Measurements from ENCODE around the gene FBRS. TPM values are rescaled to one million over a fixed set of nuclear protein-coding genes. Genes with fewer than 3 reads are reported as not detected.

The FBRS gene
- total and polyA plus RNA-seq, 2 experiments from 2014 or later: 22.1 to 22.9 TPM

DNA sequence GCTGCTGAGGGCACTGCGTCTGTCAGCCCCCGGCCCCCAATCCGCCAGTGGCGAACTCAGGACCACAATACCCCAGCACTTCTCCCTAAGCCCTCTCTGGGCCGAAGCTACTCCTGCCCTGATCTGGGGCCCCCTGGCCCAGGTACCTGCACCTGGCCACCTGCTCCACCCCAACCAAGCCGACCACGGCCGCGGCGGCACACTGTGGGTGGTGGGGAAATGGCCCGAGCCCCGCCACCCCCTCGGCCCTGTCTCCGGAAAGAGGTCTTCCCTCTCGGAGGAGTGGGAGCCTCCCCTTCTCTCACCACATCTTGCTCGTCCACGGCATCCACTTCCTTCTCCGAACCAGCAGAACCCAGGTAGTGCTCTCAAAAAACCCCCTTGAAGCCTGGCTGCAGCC, 3.4 kb upstream of the FBRS start:
- Histone ChIP-seq H3K4me1 (ENCODE audit: insufficient read depth) (peaks cover 15% of the 10 kb centered on the region), H2AFZ (no peak overlapping the region), H4K20me1 (ENCODE audit: insufficient read depth, poor library complexity, severe bottlenecking) (peaks cover under 1% of the 10 kb centered on the region), H3K27ac (no peak overlapping the region), H3K9me2 (replicated peaks; ENCODE audit: insufficient read depth) (no peaks in the 10 kb centered on the region), H3K27me3 (no peaks in the 10 kb centered on the region), H3K79me2 (peaks cover 19% of the 10 kb centered on the region), H3K4me3 (no peak overlapping the region), H3K36me3 (replicated peaks; ENCODE audit: insufficient read depth, low read depth) (no peaks in the 10 kb centered on the region), H3K9me3 (ENCODE audit: low read depth) (no peaks in the 10 kb centered on the region), H3K4me2 (no peak overlapping the region)
- 99% methylated on average over 18 of the region's 18 CpGs for WGBS (ENCODE audit: low lambda C conversion rate, missing lambda C conversion rate)
- DNase-seq (ENCODE audit: low spot score): no peak
- TF ChIP-seq EZH2phosphoT487 (IDR thresholded peaks at IDR 0.05; ENCODE audit: low read depth, severe bottlenecking, unreplicated experiment) (no peak), EZH2 (IDR thresholded peaks at IDR 0.05; ENCODE audit: borderline replicate concordance) (no peak)
- TF ChIP-seq, protein P1, sequence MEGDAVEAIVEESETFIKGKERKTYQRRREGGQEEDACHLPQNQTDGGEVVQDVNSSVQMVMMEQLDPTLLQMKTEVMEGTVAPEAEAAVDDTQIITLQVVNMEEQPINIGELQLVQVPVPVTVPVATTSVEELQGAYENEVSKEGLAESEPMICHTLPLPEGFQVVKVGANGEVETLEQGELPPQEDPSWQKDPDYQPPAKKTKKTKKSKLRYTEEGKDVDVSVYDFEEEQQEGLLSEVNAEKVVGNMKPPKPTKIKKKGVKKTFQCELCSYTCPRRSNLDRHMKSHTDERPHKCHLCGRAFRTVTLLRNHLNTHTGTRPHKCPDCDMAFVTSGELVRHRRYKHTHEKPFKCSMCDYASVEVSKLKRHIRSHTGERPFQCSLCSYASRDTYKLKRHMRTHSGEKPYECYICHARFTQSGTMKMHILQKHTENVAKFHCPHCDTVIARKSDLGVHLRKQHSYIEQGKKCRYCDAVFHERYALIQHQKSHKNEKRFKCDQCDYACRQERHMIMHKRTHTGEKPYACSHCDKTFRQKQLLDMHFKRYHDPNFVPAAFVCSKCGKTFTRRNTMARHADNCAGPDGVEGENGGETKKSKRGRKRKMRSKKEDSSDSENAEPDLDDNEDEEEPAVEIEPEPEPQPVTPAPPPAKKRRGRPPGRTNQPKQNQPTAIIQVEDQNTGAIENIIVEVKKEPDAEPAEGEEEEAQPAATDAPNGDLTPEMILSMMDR (IDR thresholded peaks at IDR 0.05; ENCODE audit: poor library complexity): no peak

DNA sequence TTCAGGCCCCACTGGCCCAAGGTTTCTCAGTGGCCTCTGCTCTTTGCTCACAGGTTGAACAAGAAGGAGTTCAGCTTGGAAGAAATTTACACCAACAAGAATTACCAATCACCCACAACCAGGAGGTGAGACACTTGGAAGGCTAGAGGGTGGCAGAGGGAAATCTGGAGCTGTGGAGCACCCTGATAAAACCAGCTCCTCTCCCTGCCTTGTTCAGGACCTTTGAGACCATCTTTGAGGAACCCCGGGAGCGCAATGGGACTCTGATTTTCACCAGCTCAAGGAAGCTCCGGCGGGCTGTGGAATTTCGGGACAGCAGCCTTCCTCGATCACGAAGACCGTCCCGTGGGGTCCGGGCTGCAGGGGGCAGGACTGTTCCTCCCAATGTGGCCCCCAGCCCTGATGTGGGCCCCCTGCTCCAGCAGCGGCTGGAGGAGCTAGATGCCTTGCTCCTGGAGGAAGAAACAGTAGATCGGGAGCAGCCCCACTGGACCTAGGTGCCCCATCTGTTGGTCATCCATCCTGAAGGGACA, 2.4 kb upstream of the FBRS start:
- TF ChIP-seq, protein P1 (IDR thresholded peaks at IDR 0.05; ENCODE audit: poor library complexity): no peak
- TF ChIP-seq EZH2 (IDR thresholded peaks at IDR 0.05; ENCODE audit: borderline replicate concordance) (no peak), EZH2phosphoT487 (IDR thresholded peaks at IDR 0.05; ENCODE audit: low read depth, severe bottlenecking, unreplicated experiment) (no peak)
- Histone ChIP-seq H3K4me1 (ENCODE audit: insufficient read depth) (peaks cover 23% of the 10 kb centered on the region), H3K4me3 (no peak overlapping the region), H4K20me1 (ENCODE audit: insufficient read depth, poor library complexity, severe bottlenecking) (peaks cover 11% of the 10 kb centered on the region), H3K9me2 (replicated peaks; ENCODE audit: insufficient read depth) (no peaks in the 10 kb centered on the region), H3K27ac (no peak overlapping the region), H3K9me3 (ENCODE audit: low read depth) (no peaks in the 10 kb centered on the region), H3K27me3 (no peaks in the 10 kb centered on the region), H3K36me3 (replicated peaks; ENCODE audit: insufficient read depth, low read depth) (no peaks in the 10 kb centered on the region), H2AFZ (no peak overlapping the region), H3K4me2 (no peak overlapping the region), H3K79me2 (peaks cover 29% of the 10 kb centered on the region)
- no peak for DNase-seq (ENCODE audit: low spot score)
- WGBS (ENCODE audit: low lambda C conversion rate, missing lambda C conversion rate): 96% methylated on average over 12 of the region's 12 CpGs

DNA sequence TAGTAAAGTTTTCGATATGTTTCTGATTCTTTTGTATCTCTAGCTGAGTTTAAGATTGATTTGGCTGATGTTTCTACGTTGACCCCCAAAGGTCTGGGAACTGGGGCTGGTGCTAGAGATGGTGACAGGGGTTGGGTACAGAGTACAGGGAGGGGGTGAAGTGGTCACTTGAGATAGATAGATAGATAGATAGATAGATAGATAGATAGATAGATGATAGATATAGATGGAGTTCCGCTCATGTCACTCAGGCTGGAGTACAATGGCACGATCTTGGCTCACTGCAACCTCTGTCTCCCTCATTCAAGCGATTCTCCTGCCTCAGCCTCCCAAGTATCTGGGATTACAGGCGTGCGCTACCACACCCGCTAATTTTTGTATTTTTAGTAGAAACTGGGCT, 1.8 kb upstream of the FBRS start:
- no peak for DNase-seq (ENCODE audit: low spot score)
- WGBS (ENCODE audit: low lambda C conversion rate, missing lambda C conversion rate): 96% methylated on average over 8 of the region's 8 CpGs
- Histone ChIP-seq H3K9me2 (replicated peaks; ENCODE audit: insufficient read depth) (no peaks in the 10 kb centered on the region), H3K27me3 (no peaks in the 10 kb centered on the region), H3K36me3 (replicated peaks; ENCODE audit: insufficient read depth, low read depth) (no peaks in the 10 kb centered on the region), H2AFZ (no peak overlapping the region), H3K4me2 (no peak overlapping the region), H3K4me3 (no peak overlapping the region), H3K27ac (no peak overlapping the region), H3K9me3 (ENCODE audit: low read depth) (no peaks in the 10 kb centered on the region), H3K79me2 (peaks cover 34% of the 10 kb centered on the region), H4K20me1 (ENCODE audit: insufficient read depth, poor library complexity, severe bottlenecking) (peaks cover 16% of the 10 kb centered on the region), H3K4me1 (ENCODE audit: insufficient read depth) (peaks cover 28% of the 10 kb centered on the region)
- TF ChIP-seq EZH2 (IDR thresholded peaks at IDR 0.05; ENCODE audit: borderline replicate concordance) (no peak), EZH2phosphoT487 (IDR thresholded peaks at IDR 0.05; ENCODE audit: low read depth, severe bottlenecking, unreplicated experiment) (no peak)
- TF ChIP-seq, protein P1 (IDR thresholded peaks at IDR 0.05; ENCODE audit: poor library complexity): no peak
